IPS-15b (cell line): ENCODE data around the gene P2RY6.

Experiments used
- H3K27me3 ChIP-seq: one replicate; pipeline ENCODE4 v1.6.1; 2013; ENCODE audit warnings: low read length; ENCODE audit not compliant: control insufficient read depth, insufficient read depth
- H3K36me3 ChIP-seq: one replicate; pipeline ENCODE4 v1.6.1; 2013; ENCODE audit warnings: low read length; ENCODE audit not compliant: control insufficient read depth, insufficient read depth
- H3K4me1 ChIP-seq: one replicate; pipeline ENCODE4 v1.6.1; 2013; ENCODE audit warnings: mild to moderate bottlenecking, low read length; ENCODE audit not compliant: control insufficient read depth, insufficient read depth
- H3K4me3 ChIP-seq: one replicate; pipeline ENCODE4 v1.5.1; 2013; ENCODE audit warnings: low read depth, low read length
- H3K9ac ChIP-seq: one replicate; pipeline ENCODE4 v1.6.1; 2013; ENCODE audit warnings: low read depth, mild to moderate bottlenecking, low read length
- H3K9me3 ChIP-seq: one replicate; pipeline ENCODE4 v1.6.1; 2013; ENCODE audit warnings: mild to moderate bottlenecking, low read length; ENCODE audit not compliant: control insufficient read depth, insufficient read depth

Gene P2RY6

GRCh38 chr11:73271936-73272679 is at the start of gene P2RY6:
P2RY6 (plus strand) TSS chr11:73272338; CDS start chr11:73296519, 24,181 bp downstream.
- Histone ChIP-seq H3K36me3 (no peaks in the 10 kb centered on the region), H3K4me1 (no peaks in the 10 kb centered on the region), H3K9me3 (no peaks in the 10 kb centered on the region), H3K9ac (no peak within 1 kb of the TSS), H3K27me3 (no peaks in the 10 kb centered on the region), H3K4me3 (no peak within 1 kb of the TSS)

DNA sequence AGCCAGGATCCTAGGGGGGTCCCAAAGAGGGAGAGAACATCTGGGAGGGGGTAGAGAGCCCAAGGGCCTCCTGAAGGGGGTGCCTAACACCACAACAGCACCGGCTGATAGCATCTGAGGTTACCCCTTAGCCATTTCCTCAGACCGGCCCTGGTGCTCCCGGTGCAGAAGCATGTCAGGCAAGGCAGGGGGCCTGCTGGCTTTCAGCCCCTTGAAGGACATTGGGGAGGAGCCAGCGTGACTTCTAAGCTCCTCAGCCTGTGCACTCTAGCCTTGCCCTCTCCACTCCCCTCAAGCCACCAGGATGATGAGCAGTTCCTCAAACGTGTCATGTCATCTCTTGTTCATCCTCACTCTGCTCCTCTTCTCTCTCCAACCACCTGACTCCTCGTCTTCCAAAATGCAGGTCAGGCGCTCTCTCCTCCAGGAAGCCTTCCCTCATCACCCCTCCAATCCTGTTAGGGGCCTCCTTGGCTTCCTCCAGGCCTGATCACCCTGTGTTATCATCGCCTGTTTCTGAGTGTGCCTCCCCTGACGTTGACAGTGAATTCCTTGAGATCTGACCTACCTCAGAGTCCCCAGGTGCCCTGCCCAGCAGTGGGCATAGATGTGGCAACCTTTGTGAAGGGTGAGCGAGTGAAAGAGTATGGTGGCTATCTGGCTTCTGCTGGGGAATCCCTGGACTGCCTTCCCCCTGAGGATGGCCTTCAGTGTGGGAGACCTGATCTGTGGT is 48.0 kb upstream of the P2RY6 start:
- Histone ChIP-seq H3K36me3 (no peaks in the 10 kb centered on the region), H3K9me3 (no peaks in the 10 kb centered on the region), H3K9ac (no peak overlapping the region), H3K4me3 (no peak overlapping the region), H3K4me1 (peaks cover 9% of the 10 kb centered on the region), H3K27me3 (peaks cover 22% of the 10 kb centered on the region)

DNA sequence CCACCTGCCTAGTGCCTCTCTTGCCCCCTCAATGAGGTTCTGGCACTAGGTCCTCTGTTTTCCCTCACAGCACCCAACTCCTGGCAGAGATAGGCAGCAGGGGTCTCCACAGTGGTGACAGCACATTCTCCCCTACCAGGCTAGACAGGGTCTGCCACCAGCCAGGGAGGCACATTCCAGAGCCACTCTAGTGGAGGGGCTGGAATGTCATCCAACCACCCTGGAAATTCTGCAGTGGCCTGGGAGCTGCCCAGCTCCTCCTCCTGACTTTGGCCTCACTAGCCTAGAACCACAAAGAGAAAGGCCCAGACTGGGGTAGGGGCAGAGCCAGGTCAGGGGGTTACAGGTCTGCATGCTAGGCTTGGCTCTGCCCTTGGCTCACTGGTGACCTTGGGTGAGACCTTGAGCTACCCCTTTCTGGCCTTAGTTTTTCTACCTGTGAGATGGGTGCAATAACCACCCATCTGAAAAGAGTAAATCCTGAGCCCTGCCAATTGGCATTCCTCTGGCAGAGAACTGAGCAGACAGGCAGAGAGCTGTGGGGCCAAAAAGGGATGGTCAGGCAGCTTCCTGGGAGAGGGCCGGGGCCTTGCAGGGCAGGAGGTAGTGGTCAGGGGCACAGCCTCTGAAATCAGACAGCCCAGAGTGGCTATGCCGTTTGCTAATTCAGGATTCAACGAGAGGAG is 47.0 kb upstream of the P2RY6 start:
- H3K4me3 ChIP-seq, result no peak overlapping the region
- peaks cover 12% of the 10 kb centered on the region for H3K27me3 ChIP-seq
- no peaks in the 10 kb centered on the region for H3K36me3 ChIP-seq
- H3K9me3 ChIP-seq, result no peaks in the 10 kb centered on the region
- H3K4me1 ChIP-seq, result peaks cover 9% of the 10 kb centered on the region
- no peak overlapping the region for H3K9ac ChIP-seq

GRCh38 chr11:73225851-73226250 is 46.3 kb upstream of the P2RY6 start:
- peaks cover 9% of the 10 kb centered on the region for H3K4me1 ChIP-seq
- H3K27me3 ChIP-seq, result peaks cover 5% of the 10 kb centered on the region
- no peak overlapping the region for H3K9ac ChIP-seq
- H3K9me3 ChIP-seq, result no peaks in the 10 kb centered on the region
- no peaks in the 10 kb centered on the region for H3K36me3 ChIP-seq
- H3K4me3 ChIP-seq, result no peak overlapping the region

- H3K36me3 ChIP-seq, result no peaks in the 10 kb centered on the region
- no peak overlapping the region for H3K9ac ChIP-seq
- H3K4me1 ChIP-seq, result peaks cover 9% of the 10 kb centered on the region
- H3K4me3 ChIP-seq, result no peak overlapping the region
- peaks cover 2% of the 10 kb centered on the region for H3K27me3 ChIP-seq
- H3K9me3 ChIP-seq, result no peaks in the 10 kb centered on the region
These were observed 45.7 kb upstream of the P2RY6 start for GRCh38 chr11:73226297-73227006.

GRCh38 chr11:73227571-73228211 is 44.4 kb upstream of the P2RY6 start:
- H3K9ac ChIP-seq, result no peak overlapping the region
- peaks cover 9% of the 10 kb centered on the region for H3K4me1 ChIP-seq
- no peak overlapping the region for H3K4me3 ChIP-seq
- H3K27me3 ChIP-seq, result peaks cover 2% of the 10 kb centered on the region
- H3K36me3 ChIP-seq, result no peaks in the 10 kb centered on the region
- H3K9me3 ChIP-seq, result no peaks in the 10 kb centered on the region

DNA sequence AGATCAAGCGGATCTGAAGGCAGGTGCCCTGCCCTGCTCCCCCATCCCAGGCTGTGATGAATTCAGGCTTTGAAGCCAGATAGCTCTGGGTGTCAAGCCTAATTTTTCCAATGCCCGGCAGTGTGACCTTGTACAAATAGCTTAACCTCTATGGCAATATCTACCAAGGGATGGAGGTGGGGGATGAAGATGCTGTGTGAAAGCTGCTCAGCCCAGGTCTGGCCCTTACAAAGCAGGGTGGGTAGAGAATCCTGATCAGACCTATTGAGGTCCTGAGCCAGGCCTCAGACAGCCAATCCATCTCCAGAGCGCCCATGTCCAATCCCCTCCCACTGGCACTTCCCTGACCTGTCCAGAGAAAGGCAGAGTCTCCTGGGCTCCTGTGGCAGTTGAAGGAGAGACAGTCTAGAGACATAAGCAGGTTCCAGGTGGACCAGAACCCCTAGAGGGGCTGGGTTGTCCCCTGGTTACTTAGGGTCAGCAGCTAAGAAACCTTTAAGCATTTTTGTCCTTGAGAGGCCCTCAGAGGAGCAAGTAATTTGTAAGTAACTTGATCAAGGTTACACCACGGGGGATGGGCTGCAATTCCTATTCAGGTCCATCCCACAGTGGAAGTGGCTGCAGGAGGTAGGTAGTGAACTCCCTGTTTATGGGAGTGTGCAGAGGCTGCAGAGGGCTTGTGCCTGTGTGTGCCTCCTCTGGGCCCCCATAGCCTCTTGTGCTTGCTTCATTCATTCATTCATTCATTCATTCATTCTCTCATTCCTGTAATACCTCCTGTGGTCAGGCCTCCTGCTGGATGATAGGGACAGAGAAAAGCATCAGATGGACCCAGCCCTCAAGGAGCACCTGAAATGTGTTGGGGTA is 43.6 kb upstream of the P2RY6 start:
- no peak overlapping the region for H3K4me3 ChIP-seq
- peaks cover 2% of the 10 kb centered on the region for H3K27me3 ChIP-seq
- H3K4me1 ChIP-seq, result peaks cover 9% of the 10 kb centered on the region

GRCh38 chr11:73229321-73229895 is 42.7 kb upstream of the P2RY6 start:
- Histone ChIP-seq H3K4me3 (no peak overlapping the region), H3K27me3 (no peaks in the 10 kb centered on the region), H3K36me3 (no peaks in the 10 kb centered on the region)

More for the DNA sequence above, 43.6 kb upstream of the P2RY6 start:
- no peak overlapping the region for H3K9ac ChIP-seq
- H3K9me3 ChIP-seq, result no peaks in the 10 kb centered on the region
- H3K36me3 ChIP-seq, result no peaks in the 10 kb centered on the region

DNA sequence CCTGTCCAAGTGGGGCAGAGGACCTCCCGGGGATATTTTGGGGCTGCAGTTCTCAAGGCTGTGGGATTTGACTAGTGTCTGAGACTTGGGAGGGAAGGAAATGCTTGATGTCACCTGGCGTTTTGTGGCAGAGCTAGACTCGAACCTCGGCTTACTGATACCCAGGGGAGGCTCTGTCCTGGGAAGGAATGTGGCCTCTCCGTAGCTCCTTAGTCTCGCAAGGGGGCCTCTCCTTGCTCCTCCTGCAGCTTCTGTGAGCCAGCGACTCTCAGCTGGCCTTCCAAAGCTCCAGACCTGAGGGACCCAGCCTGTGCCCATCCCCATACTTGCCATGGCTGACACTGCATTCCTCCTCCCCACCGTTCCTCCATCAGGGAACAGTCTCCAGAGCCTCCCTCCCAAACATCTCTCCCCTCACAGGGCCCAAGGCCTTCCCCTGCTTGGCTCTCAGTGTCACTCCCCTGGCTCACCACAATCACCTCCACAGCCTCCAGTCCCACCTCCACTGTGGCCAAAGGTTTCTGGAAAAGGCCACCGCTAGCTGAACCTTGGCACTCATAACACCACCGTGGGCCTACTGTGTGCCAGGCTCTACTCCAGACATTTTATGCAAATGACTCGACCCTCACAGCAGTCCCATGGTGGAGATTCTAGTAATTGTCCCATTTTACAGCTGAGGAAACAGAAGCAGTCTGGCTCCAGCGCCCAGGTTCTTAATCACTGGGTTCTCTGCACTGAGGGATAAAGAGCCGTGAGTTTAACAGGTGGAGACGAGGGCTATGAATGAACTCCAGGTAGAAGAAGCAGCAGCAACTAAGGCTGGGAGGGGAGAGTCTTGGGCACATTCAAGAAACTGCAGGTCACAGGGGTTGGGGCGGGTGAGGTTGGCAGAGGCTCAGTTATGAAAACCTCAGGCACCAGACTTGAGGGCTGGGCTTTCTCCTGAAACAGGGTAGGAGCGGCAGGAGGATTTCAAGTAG is 42.0 kb upstream of the P2RY6 start:
- Histone ChIP-seq H3K9me3 (no peaks in the 10 kb centered on the region), H3K4me3 (no peak overlapping the region), H3K4me1 (peaks cover 9% of the 10 kb centered on the region), H3K27me3 (no peaks in the 10 kb centered on the region), H3K36me3 (no peaks in the 10 kb centered on the region), H3K9ac (no peak overlapping the region)

More at GRCh38 chr11:73229321-73229895, 42.7 kb upstream of the P2RY6 start:
- H3K4me1 ChIP-seq, result peaks cover 9% of the 10 kb centered on the region
- H3K9me3 ChIP-seq, result no peaks in the 10 kb centered on the region
- H3K9ac ChIP-seq, result no peak overlapping the region
